Glutamatergic neuron (in vitro differentiated cells): Measurements from ENCODE around the gene GHRH. TPM values are rescaled to one million over a fixed set of nuclear protein-coding genes. Genes with fewer than 3 reads are reported as not detected.

ENCODE experiments used
- DNase-seq: peaks from one replicate; pipeline ENCODE4 v3.0.0; 2022
- H3K27ac Mint-ChIP-seq: one replicate; pipeline ENCODE4 v1.8.0; 2020; ENCODE audit warnings: mild to moderate bottlenecking, mixed read lengths, inconsistent platforms; ENCODE audit not compliant: unreplicated experiment
- H3K27me3 Mint-ChIP-seq: one replicate; pipeline ENCODE4 v1.8.0; 2020; ENCODE audit warnings: mild to moderate bottlenecking, moderate library complexity, mixed read lengths, inconsistent platforms; ENCODE audit not compliant: unreplicated experiment
- H3K36me3 Mint-ChIP-seq: one replicate; pipeline ENCODE4 v1.8.0; 2020; ENCODE audit warnings: mild to moderate bottlenecking, mixed read lengths, inconsistent platforms; ENCODE audit not compliant: unreplicated experiment
- H3K4me1 Mint-ChIP-seq: one replicate; pipeline ENCODE4 v1.8.0; 2020; ENCODE audit warnings: mild to moderate bottlenecking, low read depth, mixed read lengths, inconsistent platforms; ENCODE audit not compliant: unreplicated experiment
- H3K4me3 Mint-ChIP-seq: one replicate; pipeline ENCODE4 v1.8.0; 2020; ENCODE audit warnings: mild to moderate bottlenecking, mixed read lengths, inconsistent platforms; ENCODE audit not compliant: unreplicated experiment
- H3K9me3 Mint-ChIP-seq: one replicate; pipeline ENCODE4 v1.8.0; 2020; ENCODE audit warnings: mild to moderate bottlenecking, moderate library complexity, mixed read lengths, inconsistent platforms; ENCODE audit not compliant: unreplicated experiment
- total RNA-seq: library from RNA; stranded (reverse); fragmentation: NEBNext Ultra II Directional; extraction: Animal tissue kit (Norgen Biotek cat#: 25700); gene quantifications from one replicate; pipeline ENCODE4 v1.2.1, GENCODE V29; 2021; ENCODE audit not compliant: unreplicated experiment
- TF ChIP-seq, protein P1 (sequence below): fragments of 200-600 bp; sonication (generic); IDR thresholded peaks from one replicate; pipeline ENCODE4 v1.5.0; 2021; ENCODE audit not compliant: partially characterized antibody, unreplicated experiment

Gene GHRH
- total RNA-seq, 1 donor from 2014 or later, result not detected

DNA sequence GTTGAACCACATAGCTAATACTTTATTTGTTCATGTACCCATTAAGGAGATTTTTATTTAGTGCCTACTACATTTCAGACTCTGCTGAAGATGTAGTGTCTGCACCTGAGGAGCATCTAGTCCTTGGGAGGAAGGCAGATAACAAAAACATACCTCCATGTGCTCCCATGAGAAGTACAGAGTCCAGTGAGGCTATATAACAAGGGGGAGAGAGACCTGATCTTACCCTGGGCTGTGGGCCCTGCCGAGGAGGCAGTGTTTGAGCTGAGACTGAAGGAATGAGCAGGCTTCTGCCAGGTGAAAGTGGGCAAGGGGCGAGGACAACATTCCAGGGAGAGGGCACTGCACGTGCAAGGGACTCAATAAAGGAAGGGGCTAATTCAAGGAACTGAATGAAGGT lies 39.9 kb upstream of the GHRH start:
- DNase-seq, result no peak
- Mint-ChIP-seq H3K36me3 (peaks cover 6% of the 10 kb centered on the region), H3K4me3 (no peak overlapping the region), H3K9me3 (no peaks in the 10 kb centered on the region), H3K27me3 (no peaks in the 10 kb centered on the region), H3K27ac (no peak overlapping the region), H3K4me1 (peaks cover 10% of the 10 kb centered on the region)
- TF ChIP-seq, protein P1, sequence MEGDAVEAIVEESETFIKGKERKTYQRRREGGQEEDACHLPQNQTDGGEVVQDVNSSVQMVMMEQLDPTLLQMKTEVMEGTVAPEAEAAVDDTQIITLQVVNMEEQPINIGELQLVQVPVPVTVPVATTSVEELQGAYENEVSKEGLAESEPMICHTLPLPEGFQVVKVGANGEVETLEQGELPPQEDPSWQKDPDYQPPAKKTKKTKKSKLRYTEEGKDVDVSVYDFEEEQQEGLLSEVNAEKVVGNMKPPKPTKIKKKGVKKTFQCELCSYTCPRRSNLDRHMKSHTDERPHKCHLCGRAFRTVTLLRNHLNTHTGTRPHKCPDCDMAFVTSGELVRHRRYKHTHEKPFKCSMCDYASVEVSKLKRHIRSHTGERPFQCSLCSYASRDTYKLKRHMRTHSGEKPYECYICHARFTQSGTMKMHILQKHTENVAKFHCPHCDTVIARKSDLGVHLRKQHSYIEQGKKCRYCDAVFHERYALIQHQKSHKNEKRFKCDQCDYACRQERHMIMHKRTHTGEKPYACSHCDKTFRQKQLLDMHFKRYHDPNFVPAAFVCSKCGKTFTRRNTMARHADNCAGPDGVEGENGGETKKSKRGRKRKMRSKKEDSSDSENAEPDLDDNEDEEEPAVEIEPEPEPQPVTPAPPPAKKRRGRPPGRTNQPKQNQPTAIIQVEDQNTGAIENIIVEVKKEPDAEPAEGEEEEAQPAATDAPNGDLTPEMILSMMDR, result no peak

DNA sequence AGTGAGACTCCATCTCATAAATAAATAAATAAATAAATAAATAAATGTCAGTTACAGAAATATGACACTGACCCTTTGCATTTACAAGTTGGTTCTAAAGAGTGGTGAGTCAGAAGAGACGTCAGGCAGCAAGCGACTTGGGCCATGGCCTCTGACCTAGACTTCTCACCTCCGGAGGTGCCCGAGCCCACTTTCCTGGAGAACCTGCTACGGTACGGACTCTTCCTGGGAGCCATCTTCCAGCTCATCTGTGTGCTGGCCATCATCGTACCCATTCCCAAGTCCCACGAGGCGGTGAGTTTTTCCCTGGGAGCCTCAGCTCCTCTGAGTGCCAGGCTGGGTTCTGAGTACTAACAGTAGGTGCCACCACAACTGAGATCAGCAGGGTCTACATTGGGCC lies 39.5 kb upstream of the GHRH start:
- no peak for DNase-seq
- Mint-ChIP-seq H3K27ac (no peak overlapping the region), H3K4me1 (peaks cover 10% of the 10 kb centered on the region), H3K4me3 (no peak overlapping the region), H3K36me3 (peaks cover 6% of the 10 kb centered on the region), H3K9me3 (no peaks in the 10 kb centered on the region), H3K27me3 (no peaks in the 10 kb centered on the region)
- TF ChIP-seq, protein P1, result no peak

DNA sequence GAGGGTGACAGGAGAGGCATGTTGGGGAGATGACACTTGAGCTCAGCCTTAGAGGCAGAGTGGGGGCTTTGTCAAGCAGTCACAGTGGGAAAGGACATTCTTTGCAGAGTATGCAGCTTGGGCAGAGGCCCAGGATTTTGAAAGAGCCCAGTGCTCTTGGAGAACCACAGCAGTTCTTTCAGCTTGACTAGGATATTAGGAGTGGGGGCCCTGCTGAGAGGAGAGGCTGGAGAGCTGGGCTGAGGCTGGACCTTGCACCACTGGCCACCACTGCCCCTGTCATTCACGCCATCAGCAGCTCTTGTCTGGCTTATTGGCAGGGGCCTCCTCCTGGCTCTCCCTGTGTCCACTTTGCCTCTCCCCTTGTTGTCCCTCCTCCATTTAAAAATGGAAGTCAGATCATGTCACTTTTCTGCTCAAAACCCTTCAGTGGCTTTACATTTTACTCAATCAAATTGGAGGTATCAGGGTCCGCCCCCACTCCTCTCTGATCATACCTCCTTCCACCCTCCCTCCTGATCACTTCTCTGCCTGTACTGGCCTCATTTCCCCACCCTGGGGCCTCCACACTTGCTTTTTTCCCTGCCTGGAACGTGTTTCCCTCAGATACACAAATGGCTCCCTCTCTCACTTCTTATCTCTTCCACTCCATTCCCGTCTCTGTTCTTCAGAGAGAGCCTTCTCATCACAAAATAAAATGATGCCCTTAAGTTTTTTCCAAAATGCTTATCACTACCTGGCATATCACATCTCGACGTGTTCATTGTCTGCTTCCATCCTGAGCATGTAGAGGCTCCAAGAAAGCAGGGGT lies 38.3 kb upstream of the GHRH start:
- Mint-ChIP-seq H3K4me1 (peaks cover 11% of the 10 kb centered on the region), H3K4me3 (no peak overlapping the region), H3K9me3 (no peaks in the 10 kb centered on the region), H3K27ac (no peak overlapping the region), H3K27me3 (no peaks in the 10 kb centered on the region), H3K36me3 (peaks cover 6% of the 10 kb centered on the region)
- DNase-seq, result no peak
- TF ChIP-seq, protein P1, result no peak

- TF ChIP-seq, protein P1, result no peak
Observed at GRCh38 chr20:37298190-37298939, 36.8 kb upstream of the GHRH start.

More at GRCh38 chr20:37298190-37298939, 36.8 kb upstream of the GHRH start:
- Mint-ChIP-seq H3K27me3 (no peaks in the 10 kb centered on the region), H3K36me3 (peaks cover 10% of the 10 kb centered on the region), H3K4me1 (peaks cover 9% of the 10 kb centered on the region), H3K27ac (no peak overlapping the region), H3K4me3 (no peak overlapping the region), H3K9me3 (no peaks in the 10 kb centered on the region)
- no peak for DNase-seq
